AG04449 (cell line): ENCODE results near the gene THSD4.

Experiments used
- CTCF ChIA-PET: fragments of 350-600 bp; formaldehyde crosslinking; extraction: SDS; loops from one replicate; lab custom pipeline; 2021; ENCODE audit warnings: antibody characterized with exemption; lab: Yijun Ruan, JAX
- POLR2A ChIA-PET: fragments of 400-600, 350-600 bp; formaldehyde crosslinking; extraction: SDS; loops from one replicate; lab custom pipeline; 2020; ENCODE audit warnings: antibody characterized with exemption, inconsistent platforms; lab: Yijun Ruan, JAX
- DNase-seq: peaks from one replicate; pipeline ENCODE4 v3.0.0-alpha.2; 2010; ENCODE audit warnings: low read depth, low spot score
- H3K4me3 ChIP-seq: 2 replicates; pipeline ENCODE4 v1.5.1; 2011; ENCODE audit warnings: low read depth, mild to moderate bottlenecking, control low read depth, low read length
- TF ChIP-seq, protein P1 (sequence below): IDR thresholded peaks from one replicate; pipeline ENCODE4 v1.5.1; 2011; ENCODE audit warnings: mild to moderate bottlenecking, moderate library complexity, low read length, control low read depth, inconsistent platforms; ENCODE audit not compliant: insufficient read depth; ENCODE audit errors: missing control alignments

Gene THSD4

GRCh38 chr15:71476823-71477222 lies 361.6 kb downstream of the THSD4 start:
- POLR2A ChIA-PET = no interaction called here
- CTCF ChIA-PET = interaction anchor here (0.8 to 1.6 kb wide), 3 partner anchors 8 to 33 kb away, joined by 3 read pairs; no protein-coding TSS in a partner anchor
- TF ChIP-seq, protein P1, sequence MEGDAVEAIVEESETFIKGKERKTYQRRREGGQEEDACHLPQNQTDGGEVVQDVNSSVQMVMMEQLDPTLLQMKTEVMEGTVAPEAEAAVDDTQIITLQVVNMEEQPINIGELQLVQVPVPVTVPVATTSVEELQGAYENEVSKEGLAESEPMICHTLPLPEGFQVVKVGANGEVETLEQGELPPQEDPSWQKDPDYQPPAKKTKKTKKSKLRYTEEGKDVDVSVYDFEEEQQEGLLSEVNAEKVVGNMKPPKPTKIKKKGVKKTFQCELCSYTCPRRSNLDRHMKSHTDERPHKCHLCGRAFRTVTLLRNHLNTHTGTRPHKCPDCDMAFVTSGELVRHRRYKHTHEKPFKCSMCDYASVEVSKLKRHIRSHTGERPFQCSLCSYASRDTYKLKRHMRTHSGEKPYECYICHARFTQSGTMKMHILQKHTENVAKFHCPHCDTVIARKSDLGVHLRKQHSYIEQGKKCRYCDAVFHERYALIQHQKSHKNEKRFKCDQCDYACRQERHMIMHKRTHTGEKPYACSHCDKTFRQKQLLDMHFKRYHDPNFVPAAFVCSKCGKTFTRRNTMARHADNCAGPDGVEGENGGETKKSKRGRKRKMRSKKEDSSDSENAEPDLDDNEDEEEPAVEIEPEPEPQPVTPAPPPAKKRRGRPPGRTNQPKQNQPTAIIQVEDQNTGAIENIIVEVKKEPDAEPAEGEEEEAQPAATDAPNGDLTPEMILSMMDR = no peak
- H3K4me3 ChIP-seq = no peak overlapping the region
- DNase-seq = no peak

GRCh38 chr15:71480556-71480955 lies 365.3 kb downstream of the THSD4 start:
- ChIA-PET CTCF (interaction anchor here (1.0 kb wide), 1 partner anchor 263 kb away, joined by 4 read pairs; no protein-coding TSS in a partner anchor), POLR2A (no interaction called here)
- no peak for DNase-seq
- TF ChIP-seq, protein P1 = no peak
- no peak overlapping the region for H3K4me3 ChIP-seq

DNA sequence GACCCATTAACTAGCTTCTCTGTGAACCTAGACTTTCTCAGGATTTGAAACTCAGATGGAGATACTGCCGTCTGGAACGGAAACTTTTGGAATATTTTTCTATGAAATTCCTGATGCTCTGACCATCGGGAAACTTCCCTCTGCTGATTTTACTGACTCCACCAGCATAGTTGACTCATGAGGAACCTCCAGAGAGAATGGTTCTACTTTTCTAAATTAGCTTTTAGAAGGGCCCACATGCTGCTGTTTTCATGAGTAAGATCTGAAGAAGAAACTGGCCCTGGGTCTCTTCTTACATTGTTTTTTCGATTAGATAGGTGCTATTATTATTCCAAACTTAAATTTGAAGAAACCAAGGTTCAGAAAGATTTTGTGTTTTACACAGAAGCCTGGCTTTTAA lies 368.8 kb downstream of the THSD4 start:
- POLR2A ChIA-PET = no interaction called here
- CTCF ChIA-PET = interaction anchor here (0.8 to 4.7 kb wide), 5 partner anchors 10 to 260 kb away, joined by 3 to 19 read pairs (median 3); no protein-coding TSS in a partner anchor
- H3K4me3 ChIP-seq = no peak overlapping the region
- TF ChIP-seq, protein P1 = no peak
- no peak for DNase-seq

- TF ChIP-seq, protein P1 = peak; percentile 19
- no peak overlapping the region for H3K4me3 ChIP-seq
- ChIA-PET POLR2A (no interaction called here), CTCF (interaction anchor here (0.6 to 4.7 kb wide), 6 partner anchors 9 to 480 kb away, joined by 3 to 19 read pairs (median 7); no protein-coding TSS in a partner anchor)
- DNase-seq = no peak
These were observed 369.9 kb downstream of the THSD4 start for GRCh38 chr15:71485094-71485693.

DNA sequence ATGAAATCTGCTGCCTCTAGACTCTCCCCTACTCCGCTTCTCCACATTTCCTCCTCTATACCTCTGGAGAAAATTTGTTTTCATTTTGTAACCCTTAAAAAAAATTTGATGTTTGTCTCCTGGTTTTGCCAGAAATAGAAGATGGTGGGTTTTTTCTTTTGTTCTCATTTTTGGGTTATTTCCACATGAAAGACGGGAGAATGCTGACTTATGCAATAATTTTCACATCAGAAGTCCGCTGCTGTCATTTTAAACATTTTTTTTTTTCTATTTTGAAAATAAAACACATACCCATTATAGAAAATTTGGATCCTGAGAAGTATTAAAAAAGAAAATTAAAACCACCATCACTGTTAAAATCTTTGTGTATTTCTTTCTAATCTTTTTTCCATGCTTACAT lies 374.3 kb downstream of the THSD4 start:
- CTCF ChIA-PET = no interaction called here
- no peak for DNase-seq

DNA sequence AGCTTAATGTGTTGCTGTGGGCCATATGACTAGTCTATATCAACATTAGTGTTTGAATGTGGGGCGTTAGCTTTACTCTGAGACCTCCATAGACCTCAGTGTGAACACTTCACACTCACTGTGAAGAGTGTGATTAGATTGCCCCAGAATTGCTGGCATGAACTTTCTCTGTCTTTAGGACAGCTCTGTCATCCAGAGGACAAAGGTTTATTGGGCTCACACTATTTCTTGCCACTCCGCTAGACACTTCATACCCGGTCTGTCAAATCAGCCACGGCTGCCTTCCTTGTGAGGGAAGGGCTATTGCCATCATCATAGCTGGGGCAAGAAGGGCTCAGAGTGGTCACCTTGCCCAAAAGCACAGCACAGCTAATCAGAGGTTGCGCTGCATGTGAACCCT lies 378.3 kb downstream of the THSD4 start:
- TF ChIP-seq, protein P1 = no peak
- ChIA-PET CTCF (interaction anchor here (1.0 to 3.5 kb wide), 3 partner anchors 9 to 258 kb away, joined by 3 to 19 read pairs (median 5); no protein-coding TSS in a partner anchor), POLR2A (no interaction called here)
- DNase-seq = no peak
- H3K4me3 ChIP-seq = no peak overlapping the region

More for the DNA sequence above, 374.3 kb downstream of the THSD4 start:
- POLR2A ChIA-PET = no interaction called here
- TF ChIP-seq, protein P1 = no peak
- H3K4me3 ChIP-seq = no peak overlapping the region
